Ovary (tissue), 3 donors: ENCODE data around the gene LPCAT2.

Source experiments
- POLR2A ChIP-seq: fragments of 450-650 bp; IDR thresholded peaks from one replicate; pipeline ENCODE4 v1.6.1; 2017; ENCODE audit warnings: antibody characterized with exemption, mild to moderate bottlenecking, moderate library complexity
- TF ChIP-seq, protein P1 (sequence below), 3 donors: fragments of 450-650 bp in 2 of 3; fragments of 200-600 bp in 1 of 3; IDR thresholded peaks; one replicate each; pipeline versions ENCODE4 v1.5.1 to v1.8.0; 2016 to 2022; ENCODE audit warnings: antibody characterized with exemption in 3 of 3, mild to moderate bottlenecking in 1 of 3
- donor health status: DM: no; HTN: no; CAD: no.

- TF ChIP-seq, protein P1, sequence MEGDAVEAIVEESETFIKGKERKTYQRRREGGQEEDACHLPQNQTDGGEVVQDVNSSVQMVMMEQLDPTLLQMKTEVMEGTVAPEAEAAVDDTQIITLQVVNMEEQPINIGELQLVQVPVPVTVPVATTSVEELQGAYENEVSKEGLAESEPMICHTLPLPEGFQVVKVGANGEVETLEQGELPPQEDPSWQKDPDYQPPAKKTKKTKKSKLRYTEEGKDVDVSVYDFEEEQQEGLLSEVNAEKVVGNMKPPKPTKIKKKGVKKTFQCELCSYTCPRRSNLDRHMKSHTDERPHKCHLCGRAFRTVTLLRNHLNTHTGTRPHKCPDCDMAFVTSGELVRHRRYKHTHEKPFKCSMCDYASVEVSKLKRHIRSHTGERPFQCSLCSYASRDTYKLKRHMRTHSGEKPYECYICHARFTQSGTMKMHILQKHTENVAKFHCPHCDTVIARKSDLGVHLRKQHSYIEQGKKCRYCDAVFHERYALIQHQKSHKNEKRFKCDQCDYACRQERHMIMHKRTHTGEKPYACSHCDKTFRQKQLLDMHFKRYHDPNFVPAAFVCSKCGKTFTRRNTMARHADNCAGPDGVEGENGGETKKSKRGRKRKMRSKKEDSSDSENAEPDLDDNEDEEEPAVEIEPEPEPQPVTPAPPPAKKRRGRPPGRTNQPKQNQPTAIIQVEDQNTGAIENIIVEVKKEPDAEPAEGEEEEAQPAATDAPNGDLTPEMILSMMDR (IDR thresholded peaks at IDR 0.05): no peak
- no peak for TF ChIP-seq POLR2A
Observed at GRCh38 chr16:55588799-55589198, 79.9 kb downstream of the LPCAT2 start.
